ENCODE results near the gene SPATS1. TPM values are rescaled to one million over a fixed set of nuclear protein-coding genes. Genes with fewer than 3 reads are reported as not detected.

SPATS1 gene
- polyA plus RNA-seq, 1 donor (not counting 4 experiments of a cell fraction or from before 2014, with no cell fraction given), result not detected

GRCh38 chr6:44353336-44353735, 10.9 kb downstream of the SPATS1 start:
- Histone ChIP-seq H3K9me1 (ENCODE audit: control insufficient read depth, extremely low read depth, insufficient read depth, low read length) (no peaks in the 10 kb centered on the region), H2AFZ (ENCODE audit: control insufficient read depth, low read length) (no peak overlapping the region), H4K20me1 (ENCODE audit: control insufficient read depth, extremely low read depth, insufficient read depth, low read length) (no peaks in the 10 kb centered on the region), H3K9ac (ENCODE audit: control insufficient read depth, extremely low read depth, insufficient read depth, low read length) (no peak overlapping the region), H3K79me2 (ENCODE audit: control insufficient read depth, insufficient read depth, low read length) (no peaks in the 10 kb centered on the region), H3K4me1 (ENCODE audit: control insufficient read depth, extremely low read depth, insufficient read depth, low read length) (no peaks in the 10 kb centered on the region), H3K36me3 (ENCODE audit: control insufficient read depth in 2 of 2, extremely low read depth in 1 of 2, insufficient read depth in 2 of 2, low read length in 2 of 2) (no peaks in the 10 kb centered on the region), H3K4me2 (ENCODE audit: control insufficient read depth, extremely low read depth, insufficient read depth, low read depth, low read length) (no peak overlapping the region), H3K9me3 (ENCODE audit: control insufficient read depth, low read depth, low read length) (no peaks in the 10 kb centered on the region), H3K27ac (ENCODE audit: control insufficient read depth, insufficient read depth, low read length) (no peak overlapping the region), H3K4me3 (ENCODE audit: control insufficient read depth in 2 of 3, extremely low read depth in 1 of 3, insufficient read depth in 2 of 3, low read depth in 1 of 3, low read length in 3 of 3) (no peak overlapping the region), H3K27me3 (ENCODE audit: control insufficient read depth, extremely low read depth, insufficient read depth, low read length) (peaks cover 10% of the 10 kb centered on the region)
- FAIRE-seq (no peak), DNase-seq (ENCODE audit: low read depth, low spot score) (no peak)
- dilution Hi-C loops (cut with MboI; ENCODE audit: extremely low pct_ligation_motif_present, low sequenced_read_pairs), result no loop called here
- TF ChIP-seq EZH2 (IDR thresholded peaks at IDR 0.05; ENCODE audit: low read length) (no peak), CTCF (optimal IDR thresholded peaks at IDR 0.05 in 1 of 3, IDR thresholded peaks at IDR 0.05 in 1 of 3, conservative IDR thresholded peaks at IDR 0.05 in 1 of 3; ENCODE audit: extremely low read depth in 1 of 3, insufficient read depth in 2 of 3, low read length in 3 of 3) (no peak)

GRCh38 chr6:44355640-44356039, 13.2 kb downstream of the SPATS1 start:
- H3K4me2 ChIP-seq (ENCODE audit: control insufficient read depth, extremely low read depth, insufficient read depth, low read depth, low read length), result no peak overlapping the region
- H2AFZ ChIP-seq (ENCODE audit: control insufficient read depth, low read length), result no peak overlapping the region
- H3K9ac ChIP-seq (ENCODE audit: control insufficient read depth, extremely low read depth, insufficient read depth, low read length), result no peak overlapping the region
- H3K9me1 ChIP-seq (ENCODE audit: control insufficient read depth, extremely low read depth, insufficient read depth, low read length), result no peaks in the 10 kb centered on the region
- H4K20me1 ChIP-seq (ENCODE audit: control insufficient read depth, extremely low read depth, insufficient read depth, low read length), result no peaks in the 10 kb centered on the region
- no peak for FAIRE-seq
- dilution Hi-C loops (cut with MboI; ENCODE audit: extremely low pct_ligation_motif_present, low sequenced_read_pairs), result no loop called here
- no peak overlapping the region for H3K27ac ChIP-seq (ENCODE audit: control insufficient read depth, insufficient read depth, low read length)
- H3K4me1 ChIP-seq (ENCODE audit: control insufficient read depth, extremely low read depth, insufficient read depth, low read length), result no peaks in the 10 kb centered on the region
- H3K9me3 ChIP-seq (ENCODE audit: control insufficient read depth, low read depth, low read length), result no peaks in the 10 kb centered on the region
- DNase-seq (ENCODE audit: low read depth, low spot score), result no peak
- H3K79me2 ChIP-seq (ENCODE audit: control insufficient read depth, insufficient read depth, low read length), result no peaks in the 10 kb centered on the region
- no peak overlapping the region for H3K4me3 ChIP-seq (ENCODE audit: control insufficient read depth in 2 of 3, extremely low read depth in 1 of 3, insufficient read depth in 2 of 3, low read depth in 1 of 3, low read length in 3 of 3)
- TF ChIP-seq EZH2 (IDR thresholded peaks at IDR 0.05; ENCODE audit: low read length) (no peak), CTCF (optimal IDR thresholded peaks at IDR 0.05 in 1 of 3, IDR thresholded peaks at IDR 0.05 in 1 of 3, conservative IDR thresholded peaks at IDR 0.05 in 1 of 3; ENCODE audit: extremely low read depth in 1 of 3, insufficient read depth in 2 of 3, low read length in 3 of 3) (no peak)
- peaks cover 8% of the 10 kb centered on the region for H3K27me3 ChIP-seq (ENCODE audit: control insufficient read depth, extremely low read depth, insufficient read depth, low read length)
- H3K36me3 ChIP-seq (ENCODE audit: control insufficient read depth in 2 of 2, extremely low read depth in 1 of 2, insufficient read depth in 2 of 2, low read length in 2 of 2), result no peaks in the 10 kb centered on the region
